Subcutaneous abdominal adipose tissue (tissue), 5 donors: ENCODE results near the gene KRT83.
A peak's percentile ranks its signal among the peaks of the same experiment; 100 is the strongest.

ENCODE experiments used
- H3K27ac ChIP-seq: one replicate; pipeline ENCODE4 v1.7.0; 2013; ENCODE audit warnings: low read depth, mild to moderate bottlenecking, inconsistent platforms, low read length, moderate library complexity
- H3K27me3 ChIP-seq, 5 donors: one replicate each; pipeline ENCODE4 v1.7.0; 2013; ENCODE audit warnings: low read length in 5 of 5, inconsistent platforms in 1 of 5; ENCODE audit not compliant: control insufficient read depth in 5 of 5, insufficient read depth in 4 of 5
- H3K36me3 ChIP-seq, 5 donors: one replicate each; pipeline ENCODE4 v1.7.0; 2013; ENCODE audit warnings: low read length in 5 of 5; ENCODE audit not compliant: control insufficient read depth in 5 of 5, insufficient read depth in 5 of 5
- H3K4me1 ChIP-seq, 5 donors: one replicate each; pipeline ENCODE4 v1.7.0; 2013; ENCODE audit warnings: low read length in 5 of 5, mild to moderate bottlenecking in 3 of 5, moderate library complexity in 1 of 5; ENCODE audit not compliant: control insufficient read depth in 5 of 5, insufficient read depth in 5 of 5
- H3K4me3 ChIP-seq, 5 donors: one replicate each; pipeline ENCODE4 v1.7.0; 2013; ENCODE audit warnings: low read length in 5 of 5, low read depth in 1 of 5
- H3K9ac ChIP-seq, 5 donors: one replicate each; pipeline ENCODE4 v1.7.0; 2013; ENCODE audit warnings: low read length in 5 of 5, mild to moderate bottlenecking in 4 of 5, moderate library complexity in 3 of 5
- H3K9me3 ChIP-seq, 5 donors: one replicate each; pipeline ENCODE4 v1.7.0; 2013; ENCODE audit warnings: low read length in 5 of 5; ENCODE audit not compliant: control insufficient read depth in 5 of 5
- donor health status: healthy.
- donor health status: healthy.
- donor health status: healthy.
- donor health status: healthy.
- donor health status: healthy.

The KRT83 gene

DNA sequence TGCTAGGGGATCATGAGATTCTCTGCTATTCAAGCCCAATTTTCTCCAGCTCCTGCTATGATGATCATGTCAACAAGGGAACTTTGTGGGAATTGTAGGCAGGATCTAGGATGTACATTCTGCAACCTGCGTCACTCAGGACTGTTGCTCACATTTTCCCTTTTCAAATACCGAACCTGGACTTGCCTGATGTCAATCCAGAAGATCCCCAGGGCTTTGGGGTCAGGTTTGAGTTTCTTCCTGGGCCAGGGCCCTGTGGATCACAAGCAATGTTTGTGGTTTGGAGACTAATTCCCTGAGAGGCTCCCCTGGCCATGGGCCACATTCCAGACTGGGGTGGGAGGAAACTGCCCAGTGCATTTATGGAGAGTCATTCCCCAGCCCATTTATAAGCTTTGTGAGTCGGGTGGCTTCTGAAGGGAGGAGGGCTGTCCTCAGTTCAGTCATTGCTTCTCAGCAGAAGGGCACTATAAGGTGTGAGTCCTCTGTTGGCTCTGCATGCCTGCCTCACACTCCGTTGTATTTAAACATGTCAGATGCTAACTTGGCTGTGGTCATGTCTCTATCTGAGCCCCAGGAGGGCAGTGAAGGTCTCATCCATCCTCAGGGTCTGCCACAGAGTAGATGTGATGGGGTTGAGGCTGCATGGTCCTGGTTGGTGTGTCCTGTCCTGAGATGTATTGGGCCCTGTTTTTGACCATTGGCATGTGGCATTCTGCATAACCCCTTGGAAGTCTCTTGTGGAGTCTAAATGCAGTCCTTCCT is 40.2 kb downstream of the KRT83 start:
- H3K4me1 ChIP-seq = peaks cover 6 to 30% (median 25%) of the 10 kb centered on the region in 5 donors
- no peaks in the 10 kb centered on the region for H3K36me3 ChIP-seq
- H3K4me3 ChIP-seq = no peak overlapping the region
- peaks cover 3 to 21% (median 10%) of the 10 kb centered on the region in 5 donors for H3K27me3 ChIP-seq
- H3K9me3 ChIP-seq = no peaks in the 10 kb centered on the region
- H3K27ac ChIP-seq = no peak overlapping the region
- H3K9ac ChIP-seq = no peak overlapping the region

DNA sequence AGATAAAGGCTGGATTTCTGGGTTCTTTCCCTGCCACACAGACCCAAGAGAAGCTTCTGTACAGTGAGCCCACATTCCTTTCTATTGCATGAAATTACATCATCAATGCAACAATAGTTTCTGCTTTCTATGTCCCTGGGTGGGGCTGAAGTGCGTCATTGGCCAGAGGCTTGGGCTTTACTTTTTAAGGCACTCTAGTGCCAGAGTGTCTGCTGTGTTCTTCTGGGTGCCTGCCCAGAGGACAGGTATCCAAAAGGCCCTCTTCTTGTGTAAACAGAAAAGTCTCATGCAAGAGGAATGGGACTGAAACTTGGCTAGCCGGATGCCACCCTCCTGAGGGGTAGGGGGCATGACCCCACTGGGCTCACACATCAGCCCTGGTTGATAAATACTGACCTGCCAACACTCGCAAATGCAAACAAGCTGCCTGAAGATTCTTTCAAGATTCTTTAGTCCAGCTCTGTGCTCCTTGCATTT is 40.8 kb downstream of the KRT83 start:
- Histone ChIP-seq H3K9me3 (no peaks in the 10 kb centered on the region), H3K36me3 (no peaks in the 10 kb centered on the region), H3K27ac (no peak overlapping the region), H3K4me1 (peaks cover 6 to 30% (median 25%) of the 10 kb centered on the region in 5 donors), H3K9ac (no peak overlapping the region), H3K4me3 (no peak overlapping the region), H3K27me3 (peaks cover 3 to 27% (median 14%) of the 10 kb centered on the region in 5 donors)

DNA sequence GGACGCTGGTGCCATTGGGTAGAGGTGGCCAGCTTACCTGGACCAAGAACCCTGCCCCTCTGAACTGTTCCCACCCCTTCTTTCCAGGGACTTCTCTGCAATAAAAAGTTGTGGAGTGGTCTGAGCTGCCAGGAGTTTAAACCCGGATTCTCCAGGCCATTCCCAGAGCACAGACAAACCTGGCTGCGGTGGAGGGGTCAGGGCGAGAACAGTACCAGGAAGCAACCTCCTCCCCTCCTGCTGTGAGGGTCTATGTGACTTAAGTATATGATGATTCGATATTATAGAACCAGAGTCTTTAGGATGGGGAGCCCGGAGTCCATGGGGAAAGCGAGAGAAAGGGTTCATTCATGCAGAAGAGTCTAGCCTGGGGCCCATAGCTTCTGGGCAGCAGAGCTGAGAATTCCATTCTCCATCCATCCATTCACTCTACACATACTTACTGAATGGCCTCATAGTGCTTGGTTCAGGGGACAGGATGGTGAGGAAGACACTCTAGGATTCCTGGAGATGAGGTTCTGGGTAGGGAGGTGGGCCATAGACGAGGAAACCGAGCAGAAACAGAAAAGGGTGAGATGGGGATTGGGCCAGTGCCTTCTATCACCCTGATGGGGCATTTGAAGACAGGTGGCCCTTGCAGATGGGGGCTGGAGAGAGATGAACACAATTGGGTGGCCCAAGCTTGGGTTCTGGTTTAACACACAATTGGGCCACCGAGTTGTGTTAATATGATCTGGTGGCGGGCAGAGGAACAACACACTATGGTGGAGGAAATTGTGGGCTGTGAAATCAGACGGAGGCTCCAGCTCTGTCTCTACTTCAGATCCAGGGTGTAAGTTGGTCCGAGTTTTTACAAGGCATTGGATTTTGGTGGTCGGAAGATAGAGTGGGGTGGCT is 41.5 kb downstream of the KRT83 start:
- Histone ChIP-seq H3K36me3 (no peaks in the 10 kb centered on the region), H3K4me1 (peaks cover 6 to 30% (median 25%) of the 10 kb centered on the region in 5 donors), H3K9me3 (no peaks in the 10 kb centered on the region), H3K27me3 (peaks cover 3 to 32% (median 14%) of the 10 kb centered on the region in 5 donors), H3K27ac (no peak overlapping the region), H3K4me3 (no peak overlapping the region), H3K9ac (no peak overlapping the region)

DNA sequence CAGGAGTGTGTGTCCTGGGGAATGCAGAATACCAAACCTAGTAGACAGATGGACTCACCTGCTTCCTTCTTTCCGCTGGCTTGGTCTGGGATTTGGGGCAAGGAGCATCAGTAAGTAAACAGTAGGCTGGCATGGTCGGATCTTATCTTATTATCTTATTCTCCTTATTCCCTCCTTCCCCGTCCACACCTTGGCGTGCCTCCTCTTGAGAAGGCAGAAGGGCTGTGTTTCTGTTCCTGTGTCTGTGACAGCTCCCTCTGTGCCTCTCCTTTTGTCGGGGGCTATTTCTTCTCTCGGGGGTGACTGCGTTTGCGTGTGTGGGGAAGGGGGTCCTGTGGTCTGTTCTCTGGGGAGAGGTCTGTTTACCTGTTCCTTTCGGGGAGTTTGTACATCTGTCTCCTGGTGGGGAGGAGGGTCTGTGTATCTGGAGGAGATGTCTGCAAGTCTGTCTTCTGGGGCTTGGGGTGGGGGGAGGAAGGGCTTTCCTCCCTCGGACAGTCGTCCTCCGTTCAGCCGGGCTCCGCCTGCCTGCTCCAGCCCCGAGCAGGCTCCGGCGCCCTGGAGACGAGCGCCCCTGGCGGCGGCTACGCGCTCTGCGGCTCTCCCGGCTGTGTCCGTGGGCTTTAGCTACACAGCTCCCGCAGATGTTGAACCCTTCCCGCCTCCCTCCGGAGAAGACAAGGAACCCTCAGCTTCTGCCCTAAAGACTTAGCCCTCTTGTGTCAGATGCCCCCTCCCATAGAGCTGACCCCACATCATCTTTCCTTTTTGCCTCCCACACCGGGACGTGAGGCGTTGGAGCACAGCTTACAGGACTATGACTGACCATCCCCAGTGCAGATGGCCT is 42.4 kb downstream of the KRT83 start:
- H3K36me3 ChIP-seq = no peaks in the 10 kb centered on the region
- H3K4me1 ChIP-seq = peaks cover 6 to 30% (median 25%) of the 10 kb centered on the region in 5 donors
- no peaks in the 10 kb centered on the region for H3K9me3 ChIP-seq
- peak overlapping the region in 1 of 5 donors; percentile 36 for H3K9ac ChIP-seq
- H3K27me3 ChIP-seq = peaks cover 3 to 40% (median 18%) of the 10 kb centered on the region in 5 donors
- H3K4me3 ChIP-seq = peak overlapping the region in 1 of 5 donors; percentile 18
- no peak overlapping the region for H3K27ac ChIP-seq

DNA sequence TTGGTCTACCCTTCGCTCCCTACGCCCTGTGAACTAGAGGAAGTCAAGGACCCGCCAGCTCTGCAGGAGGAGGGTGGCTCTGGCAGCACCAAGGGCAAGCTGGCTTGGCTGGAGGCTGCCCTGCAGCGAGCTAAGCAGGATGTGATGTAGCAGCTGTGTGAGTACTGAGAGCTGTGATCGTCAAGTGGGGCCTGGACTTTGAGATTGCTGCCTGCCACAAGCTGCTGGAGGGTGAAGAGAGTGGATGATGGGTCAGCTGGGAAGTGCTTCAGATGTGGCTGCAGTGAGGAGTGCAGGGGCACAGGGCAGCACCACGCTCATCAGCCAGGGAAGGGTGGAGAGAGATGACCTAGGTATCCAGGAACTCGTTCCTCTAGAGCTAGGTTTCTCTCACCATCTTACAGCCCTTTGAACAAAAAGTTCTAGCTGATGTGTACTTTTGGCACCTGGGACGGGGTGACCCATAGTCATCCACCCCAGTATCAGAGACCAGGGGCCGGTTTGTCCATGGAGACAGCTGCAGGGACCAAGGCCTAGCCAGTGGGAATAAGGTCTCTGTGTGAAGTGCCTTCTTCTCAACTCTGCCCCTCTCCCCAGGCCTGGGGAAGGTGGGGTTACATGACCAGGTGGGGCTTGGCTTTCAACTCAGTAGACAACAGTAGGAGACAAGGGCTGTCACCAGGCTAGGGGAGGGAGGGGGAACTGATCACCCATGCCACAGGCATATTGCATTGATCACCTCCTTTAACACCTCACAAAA is 43.5 kb downstream of the KRT83 start:
- Histone ChIP-seq H3K9me3 (no peaks in the 10 kb centered on the region), H3K27me3 (peaks cover 3 to 40% (median 18%) of the 10 kb centered on the region in 5 donors), H3K27ac (no peak overlapping the region), H3K4me3 (no peak overlapping the region), H3K4me1 (peaks cover 6 to 30% (median 25%) of the 10 kb centered on the region in 5 donors), H3K9ac (no peak overlapping the region), H3K36me3 (no peaks in the 10 kb centered on the region)

DNA sequence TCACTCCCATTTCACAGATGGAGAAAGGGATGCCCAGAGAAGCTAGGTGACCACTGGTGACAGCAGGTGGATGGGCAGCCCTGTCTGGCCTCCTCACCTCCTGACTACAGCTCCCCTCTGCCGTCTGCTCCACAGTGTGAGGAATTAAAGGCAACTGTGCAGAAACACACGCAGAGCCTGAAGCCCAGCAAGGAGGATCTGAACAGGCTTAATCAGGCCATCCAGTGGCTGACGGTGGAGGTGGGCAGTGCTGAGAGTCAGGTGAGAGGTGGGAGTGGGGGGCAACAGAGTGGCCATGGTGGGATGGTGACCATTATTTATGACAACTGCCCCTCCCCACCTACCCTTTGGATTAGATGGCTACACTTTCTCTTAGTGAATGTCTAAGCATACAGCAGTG is 45.5 kb downstream of the KRT83 start:
- H3K4me3 ChIP-seq = no peak overlapping the region
- H3K4me1 ChIP-seq = peaks cover 2 to 22% (median 16%) of the 10 kb centered on the region in 5 donors
- H3K9me3 ChIP-seq = no peaks in the 10 kb centered on the region
- H3K36me3 ChIP-seq = no peaks in the 10 kb centered on the region
- H3K9ac ChIP-seq = no peak overlapping the region
- H3K27me3 ChIP-seq = peaks cover 3 to 44% (median 19%) of the 10 kb centered on the region in 5 donors
- no peak overlapping the region for H3K27ac ChIP-seq

DNA sequence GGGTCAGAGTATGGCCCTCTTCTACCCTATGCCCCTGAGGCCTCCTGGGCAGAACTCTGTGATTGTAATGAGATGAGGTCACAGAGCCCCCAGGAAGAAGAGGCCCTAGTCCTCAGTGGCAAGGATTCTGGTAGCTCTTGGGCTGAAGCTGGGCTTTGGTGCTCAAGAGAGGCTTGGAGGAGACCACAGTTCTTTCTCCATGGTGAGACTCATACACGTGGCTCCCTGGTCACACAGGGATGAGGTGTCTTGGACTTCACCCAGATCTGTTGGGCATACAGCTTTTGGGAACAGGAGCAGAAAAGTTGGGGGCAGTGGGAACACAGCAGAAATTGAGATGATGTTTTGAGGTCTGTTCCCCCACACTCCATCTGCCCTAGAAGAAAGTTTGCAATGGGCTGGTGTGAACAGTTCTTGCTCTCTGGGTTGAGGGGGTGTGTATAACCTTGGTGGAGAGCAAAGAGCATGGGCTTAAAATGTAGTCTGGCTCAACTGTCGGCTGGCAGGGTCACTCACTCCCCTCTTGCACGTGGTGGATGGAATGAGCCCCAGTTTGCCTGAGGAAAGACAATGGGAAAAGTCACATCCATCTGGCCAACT is 46.6 kb downstream of the KRT83 start, which contains the start of gene KRT86:
TSS of gene KRT86 (plus strand) at position 125 of the 600 bp plus-strand sequence. CDS start 27,272 bp downstream, outside the sequence.
- peaks cover 0 to 12% (median 6%) of the 10 kb centered on the region in 5 donors for H3K4me1 ChIP-seq
- H3K9ac ChIP-seq = no peak within 1 kb of the TSS
- H3K36me3 ChIP-seq = no peaks in the 10 kb centered on the region
- no peaks in the 10 kb centered on the region for H3K9me3 ChIP-seq
- H3K27ac ChIP-seq = no peak within 1 kb of the TSS
- H3K27me3 ChIP-seq = peaks cover 3 to 52% (median 23%) of the 10 kb centered on the region in 5 donors
- no peak within 1 kb of the TSS for H3K4me3 ChIP-seq

DNA sequence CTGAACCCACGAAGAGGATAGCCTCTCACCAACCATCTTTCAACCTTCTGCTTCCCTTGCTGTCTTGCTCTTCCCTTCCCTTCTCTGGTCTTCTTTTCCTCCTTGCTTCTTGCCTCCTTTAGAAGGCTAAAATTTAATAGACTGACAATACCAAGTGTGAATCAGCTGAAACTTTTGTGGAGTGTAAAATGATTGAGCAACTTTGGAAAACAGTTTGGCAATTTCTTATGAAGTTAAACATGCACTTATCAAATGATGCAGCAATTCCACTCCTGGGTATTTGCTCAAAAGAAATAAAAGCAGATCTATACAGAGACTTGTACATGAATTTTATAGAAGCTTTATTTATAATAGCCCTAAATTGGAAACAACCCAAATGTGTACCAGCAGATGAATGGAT is 50.0 kb downstream of the KRT83 start:
- no peak overlapping the region for H3K27ac ChIP-seq
- H3K36me3 ChIP-seq = no peaks in the 10 kb centered on the region
- no peaks in the 10 kb centered on the region for H3K9me3 ChIP-seq
- no peak overlapping the region for H3K4me3 ChIP-seq
- no peak overlapping the region for H3K9ac ChIP-seq
- peaks cover 0 to 35% (median 12%) of the 10 kb centered on the region in 5 donors for H3K27me3 ChIP-seq
- no peaks in the 10 kb centered on the region for H3K4me1 ChIP-seq
